ENCODE results near the gene DUSP2. TPM values are rescaled to one million over a fixed set of nuclear protein-coding genes. Genes with fewer than 3 reads are reported as not detected.

Gene DUSP2
- total and polyA plus RNA-seq, 10 of the 15 experiments (the other 5 are each of a cell fraction or from before 2014, with no cell fraction given), result 9.7 to 212 (median 57.2) TPM

GRCh38 chr2:96153991-96154431 lies 8.8 kb upstream of the DUSP2 start (continued):
- TF ChIP-seq ETV6 (conservative IDR thresholded peaks at IDR 0.05 in 1 of 2, IDR thresholded peaks at IDR 0.05 in 1 of 2; ENCODE audit: borderline replicate concordance in 1 of 2, low read depth in 1 of 2) (no peak), SP1 (IDR thresholded peaks at IDR 0.05; ENCODE audit: low read depth, low read length) (no peak), BRCA1 (IDR thresholded peaks at IDR 0.05; ENCODE audit: low read depth, low read length) (no peak), DPF2 (IDR thresholded peaks at IDR 0.05) (no peak)
- TF ChIP-seq, protein P1, sequence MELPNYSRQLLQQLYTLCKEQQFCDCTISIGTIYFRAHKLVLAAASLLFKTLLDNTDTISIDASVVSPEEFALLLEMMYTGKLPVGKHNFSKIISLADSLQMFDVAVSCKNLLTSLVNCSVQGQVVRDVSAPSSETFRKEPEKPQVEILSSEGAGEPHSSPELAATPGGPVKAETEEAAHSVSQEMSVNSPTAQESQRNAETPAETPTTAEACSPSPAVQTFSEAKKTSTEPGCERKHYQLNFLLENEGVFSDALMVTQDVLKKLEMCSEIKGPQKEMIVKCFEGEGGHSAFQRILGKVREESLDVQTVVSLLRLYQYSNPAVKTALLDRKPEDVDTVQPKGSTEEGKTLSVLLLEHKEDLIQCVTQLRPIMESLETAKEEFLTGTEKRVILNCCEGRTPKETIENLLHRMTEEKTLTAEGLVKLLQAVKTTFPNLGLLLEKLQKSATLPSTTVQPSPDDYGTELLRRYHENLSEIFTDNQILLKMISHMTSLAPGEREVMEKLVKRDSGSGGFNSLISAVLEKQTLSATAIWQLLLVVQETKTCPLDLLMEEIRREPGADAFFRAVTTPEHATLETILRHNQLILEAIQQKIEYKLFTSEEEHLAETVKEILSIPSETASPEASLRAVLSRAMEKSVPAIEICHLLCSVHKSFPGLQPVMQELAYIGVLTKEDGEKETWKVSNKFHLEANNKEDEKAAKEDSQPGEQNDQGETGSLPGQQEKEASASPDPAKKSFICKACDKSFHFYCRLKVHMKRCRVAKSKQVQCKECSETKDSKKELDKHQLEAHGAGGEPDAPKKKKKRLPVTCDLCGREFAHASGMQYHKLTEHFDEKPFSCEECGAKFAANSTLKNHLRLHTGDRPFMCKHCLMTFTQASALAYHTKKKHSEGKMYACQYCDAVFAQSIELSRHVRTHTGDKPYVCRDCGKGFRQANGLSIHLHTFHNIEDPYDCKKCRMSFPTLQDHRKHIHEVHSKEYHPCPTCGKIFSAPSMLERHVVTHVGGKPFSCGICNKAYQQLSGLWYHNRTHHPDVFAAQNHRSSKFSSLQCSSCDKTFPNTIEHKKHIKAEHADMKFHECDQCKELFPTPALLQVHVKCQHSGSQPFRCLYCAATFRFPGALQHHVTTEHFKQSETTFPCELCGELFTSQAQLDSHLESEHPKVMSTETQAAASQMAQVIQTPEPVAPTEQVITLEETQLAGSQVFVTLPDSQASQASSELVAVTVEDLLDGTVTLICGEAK (IDR thresholded peaks at IDR 0.05; ENCODE audit: borderline replicate concordance), result no peak

GRCh38 chr2:96153291-96153713 lies 8.1 kb upstream of the DUSP2 start:
- no TSS peak for BruUV-seq (replicated peaks)
- no peak overlapping the region for H3K9ac ChIP-seq (ENCODE audit: control insufficient read depth, insufficient read depth, low read length)
- intact Hi-C loops (cut with micrococcal nuclease; ENCODE audit: unreplicated experiment) (no loop called here), in situ Hi-C loops (cut with MboI) (no loop called here)
- ChIA-PET POLR2A (no interaction called here), RAD21 (ENCODE audit: unreplicated experiment) (interaction anchor here (0.8 to 2.0 kb wide), 3 partner anchors 10 to 21 kb away, joined by 3 to 6 read pairs (median 3); no protein-coding TSS in a partner anchor), CTCF (interaction anchor here (2.7 kb wide), 1 partner anchor 21 kb away, joined by 13 read pairs; no protein-coding TSS in a partner anchor), SMC1A (ENCODE audit: uncharacterized antibody, unreplicated experiment) (no interaction called here)
- 75% methylated on average over 7 of the region's 7 CpGs for WGBS (ENCODE audit: insufficient coverage, insufficient replicate concordance, low lambda C conversion rate, missing lambda C conversion rate)
- no peaks in the 10 kb centered on the region for H3K9me3 ChIP-seq (replicated peaks; ENCODE audit: control insufficient read depth, insufficient read depth, low read length)
- no peak overlapping the region for H2AFZ ChIP-seq (ENCODE audit: control insufficient read depth, low read depth, low read length)
- H3K4me2 ChIP-seq (ENCODE audit: control insufficient read depth, insufficient read depth), result no peak overlapping the region
- H3K36me3 ChIP-seq (ENCODE audit: control insufficient read depth in 2 of 2, insufficient read depth in 2 of 2, low read length in 1 of 2), result no peaks in the 10 kb centered on the region
- H3K27me3 ChIP-seq (replicated peaks in 1 of 2; ENCODE audit: control insufficient read depth in 2 of 2, insufficient read depth in 2 of 2, low read length in 1 of 2), result no peaks in the 10 kb centered on the region
- DNase-seq (ENCODE audit: low read depth, low spot score) (no peak), FAIRE-seq (no peak), ATAC-seq (no peak)
- H3K4me3 ChIP-seq, result no peak overlapping the region
- H3K27ac ChIP-seq (ENCODE audit: control insufficient read depth, insufficient read depth), result no peak overlapping the region
- H4K20me1 ChIP-seq (ENCODE audit: control insufficient read depth, insufficient read depth), result no peaks in the 10 kb centered on the region
- no peaks in the 10 kb centered on the region for H3K79me2 ChIP-seq (ENCODE audit: control insufficient read depth, insufficient read depth, low read length)
- no peak for TF ChIP-seq SMAD5 (IDR thresholded peaks at IDR 0.05; ENCODE audit: low read depth)
- TF ChIP-seq, protein P2, sequence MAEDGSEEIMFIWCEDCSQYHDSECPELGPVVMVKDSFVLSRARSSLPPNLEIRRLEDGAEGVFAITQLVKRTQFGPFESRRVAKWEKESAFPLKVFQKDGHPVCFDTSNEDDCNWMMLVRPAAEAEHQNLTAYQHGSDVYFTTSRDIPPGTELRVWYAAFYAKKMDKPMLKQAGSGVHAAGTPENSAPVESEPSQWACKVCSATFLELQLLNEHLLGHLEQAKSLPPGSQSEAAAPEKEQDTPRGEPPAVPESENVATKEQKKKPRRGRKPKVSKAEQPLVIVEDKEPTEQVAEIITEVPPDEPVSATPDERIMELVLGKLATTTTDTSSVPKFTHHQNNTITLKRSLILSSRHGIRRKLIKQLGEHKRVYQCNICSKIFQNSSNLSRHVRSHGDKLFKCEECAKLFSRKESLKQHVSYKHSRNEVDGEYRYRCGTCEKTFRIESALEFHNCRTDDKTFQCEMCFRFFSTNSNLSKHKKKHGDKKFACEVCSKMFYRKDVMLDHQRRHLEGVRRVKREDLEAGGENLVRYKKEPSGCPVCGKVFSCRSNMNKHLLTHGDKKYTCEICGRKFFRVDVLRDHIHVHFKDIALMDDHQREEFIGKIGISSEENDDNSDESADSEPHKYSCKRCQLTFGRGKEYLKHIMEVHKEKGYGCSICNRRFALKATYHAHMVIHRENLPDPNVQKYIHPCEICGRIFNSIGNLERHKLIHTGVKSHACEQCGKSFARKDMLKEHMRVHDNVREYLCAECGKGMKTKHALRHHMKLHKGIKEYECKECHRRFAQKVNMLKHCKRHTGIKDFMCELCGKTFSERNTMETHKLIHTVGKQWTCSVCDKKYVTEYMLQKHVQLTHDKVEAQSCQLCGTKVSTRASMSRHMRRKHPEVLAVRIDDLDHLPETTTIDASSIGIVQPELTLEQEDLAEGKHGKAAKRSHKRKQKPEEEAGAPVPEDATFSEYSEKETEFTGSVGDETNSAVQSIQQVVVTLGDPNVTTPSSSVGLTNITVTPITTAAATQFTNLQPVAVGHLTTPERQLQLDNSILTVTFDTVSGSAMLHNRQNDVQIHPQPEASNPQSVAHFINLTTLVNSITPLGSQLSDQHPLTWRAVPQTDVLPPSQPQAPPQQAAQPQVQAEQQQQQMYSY (CRISPR knock-in tag; IDR thresholded peaks at IDR 0.05), result no peak
- TF ChIP-seq NBN (IDR thresholded peaks at IDR 0.05), result no peak
- TF ChIP-seq WRNIP1 (IDR thresholded peaks at IDR 0.05; ENCODE audit: borderline replicate concordance, low read depth, low read length), result no peak
- TF ChIP-seq, protein P3, sequence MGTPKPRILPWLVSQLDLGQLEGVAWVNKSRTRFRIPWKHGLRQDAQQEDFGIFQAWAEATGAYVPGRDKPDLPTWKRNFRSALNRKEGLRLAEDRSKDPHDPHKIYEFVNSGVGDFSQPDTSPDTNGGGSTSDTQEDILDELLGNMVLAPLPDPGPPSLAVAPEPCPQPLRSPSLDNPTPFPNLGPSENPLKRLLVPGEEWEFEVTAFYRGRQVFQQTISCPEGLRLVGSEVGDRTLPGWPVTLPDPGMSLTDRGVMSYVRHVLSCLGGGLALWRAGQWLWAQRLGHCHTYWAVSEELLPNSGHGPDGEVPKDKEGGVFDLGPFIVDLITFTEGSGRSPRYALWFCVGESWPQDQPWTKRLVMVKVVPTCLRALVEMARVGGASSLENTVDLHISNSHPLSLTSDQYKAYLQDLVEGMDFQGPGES (IDR thresholded peaks at IDR 0.05), result no peak
- no peak for TF ChIP-seq NFYB (IDR thresholded peaks at IDR 0.05; ENCODE audit: insufficient read depth, low read depth, low read length)
- no peak for TF ChIP-seq SREBF1 (IDR thresholded peaks at IDR 0.05; ENCODE audit: low read length)
- H3K4me1 ChIP-seq (ENCODE audit: control insufficient read depth, insufficient read depth, low read length), result peaks cover 36% of the 10 kb centered on the region

Data from GM12878 (cell line).